ENCODE results near the gene CRYBB1. TPM values are rescaled to one million over a fixed set of nuclear protein-coding genes. Genes with fewer than 3 reads are reported as not detected.

The CRYBB1 gene
- total and polyA plus RNA-seq, 2 of the 13 experiments (the other 11 are each of a cell fraction or from before 2014, with no cell fraction given): not detected

DNA sequence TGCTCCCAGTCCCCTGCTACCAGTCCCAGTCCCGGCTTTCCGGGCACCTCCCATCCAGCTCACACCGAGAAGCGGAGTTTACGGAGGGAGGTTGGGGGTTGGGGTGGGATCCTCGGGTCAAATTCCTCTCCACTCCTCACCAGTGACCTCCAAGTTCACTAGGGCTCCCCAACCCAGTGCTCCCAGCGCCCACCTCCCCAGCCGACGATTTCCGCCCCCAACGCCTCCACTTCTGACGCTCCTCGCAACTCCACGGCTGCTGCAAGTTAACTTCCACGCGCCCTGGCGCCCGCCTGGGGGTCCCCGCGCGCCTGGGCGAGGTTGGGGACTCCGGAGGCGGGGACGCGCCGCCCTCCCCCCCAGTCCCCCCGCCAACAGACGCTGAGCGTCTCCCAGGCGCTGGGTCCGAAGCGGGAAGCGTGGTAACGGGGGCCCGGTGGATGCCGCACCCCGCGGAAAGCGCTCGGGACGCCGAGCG lies 28.4 kb downstream of the CRYBB1 start (continued):
- TF ChIP-seq, protein P1, sequence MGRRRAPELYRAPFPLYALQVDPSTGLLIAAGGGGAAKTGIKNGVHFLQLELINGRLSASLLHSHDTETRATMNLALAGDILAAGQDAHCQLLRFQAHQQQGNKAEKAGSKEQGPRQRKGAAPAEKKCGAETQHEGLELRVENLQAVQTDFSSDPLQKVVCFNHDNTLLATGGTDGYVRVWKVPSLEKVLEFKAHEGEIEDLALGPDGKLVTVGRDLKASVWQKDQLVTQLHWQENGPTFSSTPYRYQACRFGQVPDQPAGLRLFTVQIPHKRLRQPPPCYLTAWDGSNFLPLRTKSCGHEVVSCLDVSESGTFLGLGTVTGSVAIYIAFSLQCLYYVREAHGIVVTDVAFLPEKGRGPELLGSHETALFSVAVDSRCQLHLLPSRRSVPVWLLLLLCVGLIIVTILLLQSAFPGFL (CRISPR knock-in tag; IDR thresholded peaks at IDR 0.05): no peak
- TF ChIP-seq MATR3 (CRISPR knock-in tag; IDR thresholded peaks at IDR 0.05) (no peak), ZNF558 (CRISPR knock-in tag; IDR thresholded peaks at IDR 0.05; ENCODE audit: borderline replicate concordance) (no peak), RBM39 (IDR thresholded peaks at IDR 0.05; ENCODE audit: low read depth, low read length, poor library complexity, severe bottlenecking) (no peak), ELF4 (CRISPR knock-in tag; IDR thresholded peaks at IDR 0.05; ENCODE audit: borderline replicate concordance) (no peak), ZNF543 (CRISPR knock-in tag; IDR thresholded peaks at IDR 0.05) (no peak), ZNF335 (CRISPR knock-in tag; IDR thresholded peaks at IDR 0.05) (no peak), KMT2B (CRISPR knock-in tag; IDR thresholded peaks at IDR 0.05) (no peak), ZNF614 (CRISPR knock-in tag; IDR thresholded peaks at IDR 0.05; ENCODE audit: borderline replicate concordance) (no peak; the same call in 1 of the 2 replicates), AGO1 (IDR thresholded peaks at IDR 0.05; ENCODE audit: low read depth, low read length, poor library complexity, severe bottlenecking) (no peak), HOXA3 (CRISPR knock-in tag; IDR thresholded peaks at IDR 0.05) (no peak), SUZ12 (IDR thresholded peaks at IDR 0.05; ENCODE audit: low read depth, low read length) (no peak), ZNF282 (IDR thresholded peaks at IDR 0.05; ENCODE audit: partially characterized antibody) (no peak), ZBTB33 (CRISPR knock-in tag; IDR thresholded peaks at IDR 0.05) (no peak), MIER3 (CRISPR knock-in tag; IDR thresholded peaks at IDR 0.05; ENCODE audit: borderline replicate concordance) (no peak), ZBTB8A (CRISPR knock-in tag; IDR thresholded peaks at IDR 0.05; ENCODE audit: borderline replicate concordance, low read depth) (no peak), ZNF138 (CRISPR knock-in tag; IDR thresholded peaks at IDR 0.05; ENCODE audit: low read depth) (no peak), TGIF2 (CRISPR knock-in tag; IDR thresholded peaks at IDR 0.05) (no peak), NR2F6 (IDR thresholded peaks at IDR 0.05) (no peak), NR2F6 (CRISPR knock-in tag; IDR thresholded peaks at IDR 0.05) (no peak), HNRNPK (IDR thresholded peaks at IDR 0.05; ENCODE audit: low read depth, low read length, poor library complexity, severe bottlenecking) (no peak)
- TF ChIP-seq, protein P2, sequence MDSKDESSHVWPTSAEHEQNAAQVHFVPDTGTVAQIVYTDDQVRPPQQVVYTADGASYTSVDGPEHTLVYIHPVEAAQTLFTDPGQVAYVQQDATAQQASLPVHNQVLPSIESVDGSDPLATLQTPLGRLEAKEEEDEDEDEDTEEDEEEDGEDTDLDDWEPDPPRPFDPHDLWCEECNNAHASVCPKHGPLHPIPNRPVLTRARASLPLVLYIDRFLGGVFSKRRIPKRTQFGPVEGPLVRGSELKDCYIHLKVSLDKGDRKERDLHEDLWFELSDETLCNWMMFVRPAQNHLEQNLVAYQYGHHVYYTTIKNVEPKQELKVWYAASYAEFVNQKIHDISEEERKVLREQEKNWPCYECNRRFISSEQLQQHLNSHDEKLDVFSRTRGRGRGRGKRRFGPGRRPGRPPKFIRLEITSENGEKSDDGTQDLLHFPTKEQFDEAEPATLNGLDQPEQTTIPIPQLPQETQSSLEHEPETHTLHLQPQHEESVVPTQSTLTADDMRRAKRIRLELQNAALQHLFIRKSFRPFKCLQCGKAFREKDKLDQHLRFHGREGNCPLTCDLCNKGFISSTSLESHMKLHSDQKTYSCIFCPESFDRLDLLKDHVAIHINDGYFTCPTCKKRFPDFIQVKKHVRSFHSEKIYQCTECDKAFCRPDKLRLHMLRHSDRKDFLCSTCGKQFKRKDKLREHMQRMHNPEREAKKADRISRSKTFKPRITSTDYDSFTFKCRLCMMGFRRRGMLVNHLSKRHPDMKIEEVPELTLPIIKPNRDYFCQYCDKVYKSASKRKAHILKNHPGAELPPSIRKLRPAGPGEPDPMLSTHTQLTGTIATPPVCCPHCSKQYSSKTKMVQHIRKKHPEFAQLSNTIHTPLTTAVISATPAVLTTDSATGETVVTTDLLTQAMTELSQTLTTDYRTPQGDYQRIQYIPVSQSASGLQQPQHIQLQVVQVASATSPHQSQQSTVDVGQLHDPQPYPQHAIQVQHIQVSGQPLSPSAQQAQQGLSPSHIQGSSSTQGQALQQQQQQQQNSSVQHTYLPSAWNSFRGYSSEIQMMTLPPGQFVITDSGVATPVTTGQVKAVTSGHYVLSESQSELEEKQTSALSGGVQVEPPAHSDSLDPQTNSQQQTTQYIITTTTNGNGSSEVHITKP (CRISPR knock-in tag; IDR thresholded peaks at IDR 0.05; ENCODE audit: low read depth): no peak
- TF ChIP-seq, protein P3, sequence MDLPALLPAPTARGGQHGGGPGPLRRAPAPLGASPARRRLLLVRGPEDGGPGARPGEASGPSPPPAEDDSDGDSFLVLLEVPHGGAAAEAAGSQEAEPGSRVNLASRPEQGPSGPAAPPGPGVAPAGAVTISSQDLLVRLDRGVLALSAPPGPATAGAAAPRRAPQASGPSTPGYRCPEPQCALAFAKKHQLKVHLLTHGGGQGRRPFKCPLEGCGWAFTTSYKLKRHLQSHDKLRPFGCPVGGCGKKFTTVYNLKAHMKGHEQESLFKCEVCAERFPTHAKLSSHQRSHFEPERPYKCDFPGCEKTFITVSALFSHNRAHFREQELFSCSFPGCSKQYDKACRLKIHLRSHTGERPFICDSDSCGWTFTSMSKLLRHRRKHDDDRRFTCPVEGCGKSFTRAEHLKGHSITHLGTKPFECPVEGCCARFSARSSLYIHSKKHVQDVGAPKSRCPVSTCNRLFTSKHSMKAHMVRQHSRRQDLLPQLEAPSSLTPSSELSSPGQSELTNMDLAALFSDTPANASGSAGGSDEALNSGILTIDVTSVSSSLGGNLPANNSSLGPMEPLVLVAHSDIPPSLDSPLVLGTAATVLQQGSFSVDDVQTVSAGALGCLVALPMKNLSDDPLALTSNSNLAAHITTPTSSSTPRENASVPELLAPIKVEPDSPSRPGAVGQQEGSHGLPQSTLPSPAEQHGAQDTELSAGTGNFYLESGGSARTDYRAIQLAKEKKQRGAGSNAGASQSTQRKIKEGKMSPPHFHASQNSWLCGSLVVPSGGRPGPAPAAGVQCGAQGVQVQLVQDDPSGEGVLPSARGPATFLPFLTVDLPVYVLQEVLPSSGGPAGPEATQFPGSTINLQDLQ (CRISPR knock-in tag; IDR thresholded peaks at IDR 0.05): no peak
